Epithelial cell of esophagus (primary cell): ENCODE measurements around the gene PHACTR2.
A peak's percentile ranks its signal among the peaks of the same experiment; 100 is the strongest.

ENCODE experiments used
- DNase-seq: peaks from one replicate; pipeline ENCODE4 v3.0.0; 2010; ENCODE audit warnings: low read depth
- H3K4me3 ChIP-seq: 2 replicates; pipeline ENCODE4 v1.5.1; 2011; ENCODE audit warnings: mild to moderate bottlenecking, low read length, control low read depth
- CTCF ChIP-seq: IDR thresholded peaks from 2 replicates; pipeline ENCODE4 v1.5.1; 2011; ENCODE audit warnings: low read depth, mild to moderate bottlenecking, low read length, control low read depth, inconsistent platforms; ENCODE audit not compliant: insufficient read depth; ENCODE audit errors: missing control alignments

Gene PHACTR2

GRCh38 chr6:143741480-143741879, 63.7 kb downstream of the PHACTR2 start:
- no peak for TF ChIP-seq CTCF
- DNase-seq = no peak
- no peak overlapping the region for H3K4me3 ChIP-seq

GRCh38 chr6:143742070-143742954, 64.5 kb downstream of the PHACTR2 start:
- no peak overlapping the region for H3K4me3 ChIP-seq
- no peak for TF ChIP-seq CTCF

GRCh38 chr6:143742955-143743255, 65.1 kb downstream of the PHACTR2 start:
- DNase-seq = no peak
- H3K4me3 ChIP-seq = no peak overlapping the region
- TF ChIP-seq CTCF = no peak

More at GRCh38 chr6:143742070-143742954, 64.5 kb downstream of the PHACTR2 start:
- DNase-seq = peak; percentile 32

GRCh38 chr6:143743301-143744166, 65.8 kb downstream of the PHACTR2 start:
- H3K4me3 ChIP-seq = no peak overlapping the region
- TF ChIP-seq CTCF = no peak
- DNase-seq = no peak

GRCh38 chr6:143744551-143745165, 66.9 kb downstream of the PHACTR2 start:
- TF ChIP-seq CTCF = no peak
- H3K4me3 ChIP-seq = no peak overlapping the region
- DNase-seq = peak; percentile 44

- no peak for TF ChIP-seq CTCF
- no peak overlapping the region for H3K4me3 ChIP-seq
- peak; percentile 26 for DNase-seq
Measured at GRCh38 chr6:143745166-143746133, 67.7 kb downstream of the PHACTR2 start.
